PC-3 (cell line): ENCODE data around the gene NCAPG.

ENCODE experiments used
- EZH2 ChIP-seq: fragments of 300-600 bp; sonication (generic); IDR thresholded peaks from one replicate; pipeline ENCODE4 v1.6.1; 2017; ENCODE audit warnings: antibody characterized with exemption, mild to moderate bottlenecking, low read length; ENCODE audit not compliant: unreplicated experiment
- EZH2phosphoT487 ChIP-seq: fragments of 300-600 bp; sonication (generic); IDR thresholded peaks from 2 replicates; pipeline ENCODE4 v1.6.1; 2018; ENCODE audit warnings: mild to moderate bottlenecking, antibody characterized with exemption, low read length, borderline replicate concordance
- TF ChIP-seq, protein P1 (sequence below): fragments of 300-600 bp; sonication (generic); conservative IDR thresholded peaks from 2 replicates; pipeline ENCODE4 v1.5.1; 2017; ENCODE audit warnings: antibody characterized with exemption, low read depth, mild to moderate bottlenecking, low read length

DNA sequence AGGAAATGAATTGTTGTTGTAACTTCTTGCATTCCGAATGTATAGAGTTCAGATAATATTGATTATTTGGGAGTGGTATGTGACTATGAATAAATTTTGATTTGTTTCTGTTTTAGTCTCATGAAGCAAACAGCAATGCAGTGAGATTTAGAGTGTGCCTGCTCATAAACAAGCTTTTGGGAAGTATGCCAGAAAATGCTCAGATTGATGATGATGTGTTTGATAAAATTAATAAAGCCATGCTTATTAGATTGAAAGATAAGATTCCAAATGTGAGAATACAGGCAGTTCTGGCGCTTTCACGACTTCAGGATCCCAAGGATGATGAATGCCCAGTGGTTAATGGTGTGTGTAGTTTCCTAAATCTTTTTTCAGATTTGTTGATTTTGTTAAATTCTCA is 2.0 kb downstream of the NCAPG start:
- TF ChIP-seq, protein P1, sequence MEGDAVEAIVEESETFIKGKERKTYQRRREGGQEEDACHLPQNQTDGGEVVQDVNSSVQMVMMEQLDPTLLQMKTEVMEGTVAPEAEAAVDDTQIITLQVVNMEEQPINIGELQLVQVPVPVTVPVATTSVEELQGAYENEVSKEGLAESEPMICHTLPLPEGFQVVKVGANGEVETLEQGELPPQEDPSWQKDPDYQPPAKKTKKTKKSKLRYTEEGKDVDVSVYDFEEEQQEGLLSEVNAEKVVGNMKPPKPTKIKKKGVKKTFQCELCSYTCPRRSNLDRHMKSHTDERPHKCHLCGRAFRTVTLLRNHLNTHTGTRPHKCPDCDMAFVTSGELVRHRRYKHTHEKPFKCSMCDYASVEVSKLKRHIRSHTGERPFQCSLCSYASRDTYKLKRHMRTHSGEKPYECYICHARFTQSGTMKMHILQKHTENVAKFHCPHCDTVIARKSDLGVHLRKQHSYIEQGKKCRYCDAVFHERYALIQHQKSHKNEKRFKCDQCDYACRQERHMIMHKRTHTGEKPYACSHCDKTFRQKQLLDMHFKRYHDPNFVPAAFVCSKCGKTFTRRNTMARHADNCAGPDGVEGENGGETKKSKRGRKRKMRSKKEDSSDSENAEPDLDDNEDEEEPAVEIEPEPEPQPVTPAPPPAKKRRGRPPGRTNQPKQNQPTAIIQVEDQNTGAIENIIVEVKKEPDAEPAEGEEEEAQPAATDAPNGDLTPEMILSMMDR, result no peak
- TF ChIP-seq EZH2 (no peak), EZH2phosphoT487 (no peak)
